Head of caudate nucleus (tissue), 42 donors: ENCODE measurements around the gene SLC2A6.
"Not testable (repeated sequence)": the region's sequence is repeated elsewhere in the genome, so short reads cannot be mapped to it uniquely, and the experiment has no call there.

Experiments used
- DNase-seq, 42 donors: peaks; one replicate each; pipeline versions ENCODE4 v3.0.0 to v3.0.0-alpha.2; 2020 to 2021; ENCODE audit warnings: mixed read lengths in 7 of 42
- intact Hi-C: fragments of 100-400 bp; cut with DNase I; formaldehyde crosslinking; loops from one replicate; pipeline ENCODE4 v1.15.0; 2022

Gene SLC2A6

GRCh38 chr9:133454943-133455673 lies 23.8 kb downstream of the SLC2A6 start:
- no peak for DNase-seq
- intact Hi-C loops: loop anchor here (5.0 kb wide), 1 partner anchor 38 kb away; the partner anchor contains the start of gene REXO4

- intact Hi-C loops: no loop called here
- DNase-seq: no peak
These were observed 24.6 kb downstream of the SLC2A6 start for GRCh38 chr9:133454325-133454724.

GRCh38 chr9:133453651-133454050 lies 25.2 kb downstream of the SLC2A6 start:
- intact Hi-C loops: no loop called here
- DNase-seq: peak in 21 of 42 donors; percentile 26 to 73 (median 51)

GRCh38 chr9:133452562-133452961 lies 26.3 kb downstream of the SLC2A6 start:
- intact Hi-C loops: no loop called here
- DNase-seq: no peak

GRCh38 chr9:133451865-133452264 lies 27.0 kb downstream of the SLC2A6 start:
- intact Hi-C loops, DNase-seq: not testable (repeated sequence)

- no peak for DNase-seq
- intact Hi-C loops: no loop called here
These were observed 29.1 kb downstream of the SLC2A6 start for GRCh38 chr9:133449760-133450159.

- intact Hi-C loops: no loop called here
- no peak for DNase-seq
These were observed 30.4 kb downstream of the SLC2A6 start for GRCh38 chr9:133448487-133448972.

- intact Hi-C loops: no loop called here
- DNase-seq: no peak
These were observed 33.5 kb downstream of the SLC2A6 start for GRCh38 chr9:133445293-133445969.

- DNase-seq: no peak
- intact Hi-C loops: no loop called here
These were observed 34.9 kb downstream of the SLC2A6 start for GRCh38 chr9:133443982-133444381.

- no peak for DNase-seq
- intact Hi-C loops: no loop called here
These were observed 35.7 kb downstream of the SLC2A6 start for GRCh38 chr9:133443248-133443647.

GRCh38 chr9:133441571-133441970 lies 37.3 kb downstream of the SLC2A6 start:
- DNase-seq: no peak
- intact Hi-C loops: no loop called here

- no peak for DNase-seq
- intact Hi-C loops: no loop called here
These were observed 38.0 kb downstream of the SLC2A6 start for GRCh38 chr9:133440874-133441273.

GRCh38 chr9:133439337-133439736 lies 39.6 kb downstream of the SLC2A6 start:
- intact Hi-C loops: no loop called here
- no peak for DNase-seq

- intact Hi-C loops: no loop called here
- no peak for DNase-seq
These were observed 41.0 kb downstream of the SLC2A6 start for GRCh38 chr9:133437753-133438531.

- intact Hi-C loops: no loop called here
- DNase-seq: no peak
These were observed 42.2 kb downstream of the SLC2A6 start for GRCh38 chr9:133436681-133437080.

GRCh38 chr9:133433351-133433843 lies 45.5 kb downstream of the SLC2A6 start:
- intact Hi-C loops: no loop called here
- no peak for DNase-seq

GRCh38 chr9:133430244-133430643 lies 48.7 kb downstream of the SLC2A6 start:
- intact Hi-C loops: no loop called here
- DNase-seq: no peak

GRCh38 chr9:133429641-133430161 lies 49.2 kb downstream of the SLC2A6 start:
- no peak for DNase-seq
- intact Hi-C loops: no loop called here

- intact Hi-C loops: no loop called here
- DNase-seq: no peak
These were observed 49.7 kb downstream of the SLC2A6 start for GRCh38 chr9:133429214-133429613.
